EL (cell line): Measurements from ENCODE around the gene HP1BP3.
A peak's percentile ranks its signal among the peaks of the same experiment; 100 is the strongest.
"Not testable (repeated sequence)": the region's sequence is repeated elsewhere in the genome, so short reads cannot be mapped to it uniquely, and the experiment has no call there.

Experiments used
- DNase-seq: peaks from one replicate; pipeline ENCODE4 v3.0.0-alpha.2; 2016

HP1BP3 gene, protein sequence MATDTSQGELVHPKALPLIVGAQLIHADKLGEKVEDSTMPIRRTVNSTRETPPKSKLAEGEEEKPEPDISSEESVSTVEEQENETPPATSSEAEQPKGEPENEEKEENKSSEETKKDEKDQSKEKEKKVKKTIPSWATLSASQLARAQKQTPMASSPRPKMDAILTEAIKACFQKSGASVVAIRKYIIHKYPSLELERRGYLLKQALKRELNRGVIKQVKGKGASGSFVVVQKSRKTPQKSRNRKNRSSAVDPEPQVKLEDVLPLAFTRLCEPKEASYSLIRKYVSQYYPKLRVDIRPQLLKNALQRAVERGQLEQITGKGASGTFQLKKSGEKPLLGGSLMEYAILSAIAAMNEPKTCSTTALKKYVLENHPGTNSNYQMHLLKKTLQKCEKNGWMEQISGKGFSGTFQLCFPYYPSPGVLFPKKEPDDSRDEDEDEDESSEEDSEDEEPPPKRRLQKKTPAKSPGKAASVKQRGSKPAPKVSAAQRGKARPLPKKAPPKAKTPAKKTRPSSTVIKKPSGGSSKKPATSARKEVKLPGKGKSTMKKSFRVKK

DNA sequence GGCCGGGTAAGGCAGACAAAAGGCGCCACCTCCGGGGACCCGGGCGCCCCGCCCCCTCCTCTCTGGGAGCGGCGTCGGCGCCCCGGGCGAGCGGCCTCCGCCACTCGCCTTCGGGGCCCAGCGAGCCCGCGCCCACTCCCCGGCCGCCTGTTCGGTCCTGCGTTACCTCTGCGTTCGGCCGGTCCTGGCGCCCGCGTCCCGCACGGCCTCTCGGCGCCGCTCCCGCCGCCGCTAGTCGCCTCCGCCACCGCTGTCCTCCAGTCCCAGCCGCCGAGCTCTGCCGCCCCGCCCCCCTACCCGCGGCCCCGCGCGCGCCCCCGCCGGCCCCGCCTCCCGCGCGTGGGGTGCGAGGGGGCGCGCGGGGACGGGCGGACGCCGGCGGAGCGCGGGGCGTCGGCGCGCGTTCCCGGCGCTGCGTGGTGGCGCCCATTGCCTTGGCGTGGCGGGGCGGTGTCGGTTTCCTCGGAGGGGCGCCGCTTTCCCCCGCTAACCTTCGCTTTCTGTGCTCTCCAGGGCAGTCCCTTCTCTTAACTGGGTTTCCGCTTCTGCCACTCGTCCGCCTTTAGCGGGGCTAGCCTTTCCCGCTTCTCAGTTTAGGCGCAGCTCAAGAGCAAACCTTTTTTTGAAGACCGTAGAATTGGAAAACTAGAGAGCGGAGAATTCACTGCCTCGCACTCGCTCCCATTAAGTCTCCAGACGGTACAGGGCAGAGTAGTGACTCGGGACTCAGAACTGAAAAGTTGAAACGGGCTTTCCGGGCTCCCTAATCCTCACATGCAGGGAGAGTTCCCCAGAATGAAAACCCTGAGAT lies at the start of gene HP1BP3:
TSS of gene HP1BP3 (minus strand) at position 279 of the 811 bp plus-strand sequence. CDS start 6,867 bp downstream, outside the sequence.
- DNase-seq: peak; percentile 78

DNA sequence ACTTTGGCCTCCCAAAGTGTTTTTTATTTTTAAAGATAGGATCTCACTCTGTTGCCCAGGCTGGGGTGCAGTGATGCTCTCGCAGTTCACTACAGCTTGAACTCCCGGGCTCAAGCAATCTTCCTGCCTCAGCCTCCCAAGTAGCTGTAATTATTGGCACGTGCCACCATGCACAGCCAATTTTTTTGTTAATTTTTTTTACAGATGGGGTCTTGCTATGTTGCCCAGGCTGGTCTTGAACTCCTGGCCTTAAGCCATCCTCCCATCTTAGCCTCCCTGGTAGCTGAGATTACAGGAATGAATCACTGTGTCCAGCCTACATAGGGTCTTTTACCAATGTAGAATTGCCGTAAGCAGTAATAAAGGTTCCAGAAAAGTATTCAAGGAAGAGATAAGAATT lies 49.1 kb upstream of the HP1BP3 start:
- DNase-seq: no peak

DNA sequence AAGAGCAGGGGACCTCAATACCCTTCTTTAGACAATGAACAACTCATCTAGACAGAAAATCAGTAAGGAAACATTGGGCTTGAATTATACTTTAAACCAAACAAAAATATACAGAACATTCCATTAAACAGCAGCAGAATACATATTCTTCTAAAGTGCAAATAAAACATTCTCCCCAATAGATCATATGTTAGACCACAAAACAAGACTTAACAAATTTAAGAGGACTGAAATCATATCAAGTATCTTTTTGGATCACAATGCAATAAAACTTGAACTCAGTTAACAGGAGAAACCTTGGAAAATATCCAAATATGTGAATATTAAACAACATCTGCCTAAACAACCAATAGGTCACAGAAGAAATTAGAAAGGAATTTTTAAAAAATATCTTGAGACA lies 47.7 kb upstream of the HP1BP3 start:
- DNase-seq: no peak

DNA sequence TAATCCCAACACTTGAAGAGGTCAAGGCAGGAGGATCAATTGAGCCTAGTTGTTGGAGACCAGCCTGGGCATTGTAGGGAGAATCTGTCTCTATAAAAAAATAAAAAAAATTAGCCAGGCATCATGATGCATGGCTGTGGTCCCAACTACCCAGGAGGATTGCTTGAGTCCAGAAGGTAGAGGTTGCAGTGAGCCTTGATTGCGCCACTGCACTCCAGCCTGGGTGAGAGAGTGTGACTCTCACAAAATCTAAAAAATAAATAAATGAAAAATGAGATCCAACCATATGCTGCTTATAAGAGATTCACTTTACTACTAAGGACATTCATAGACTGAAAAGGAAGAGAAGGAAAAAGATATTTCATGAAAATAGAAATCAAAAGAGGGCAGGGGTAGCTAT lies 47.1 kb upstream of the HP1BP3 start:
- DNase-seq: no peak

DNA sequence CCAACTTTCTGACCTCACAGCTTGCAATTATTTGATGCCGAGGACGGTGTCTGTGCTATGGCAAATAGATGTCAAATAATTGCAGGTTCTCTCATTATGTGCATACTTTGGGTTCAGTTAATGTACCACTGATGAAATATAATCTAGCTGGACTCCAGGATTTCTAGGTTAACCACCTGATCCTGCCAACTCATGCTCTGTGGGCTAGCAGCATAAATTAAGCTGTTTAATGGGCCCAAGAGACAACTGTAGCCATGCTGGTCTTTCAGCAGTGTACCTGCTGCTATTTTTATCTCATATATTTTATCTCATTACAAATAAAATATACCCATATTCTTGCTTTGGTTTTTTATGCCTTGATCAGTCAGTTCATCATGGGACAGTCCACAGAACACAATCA lies 43.3 kb upstream of the HP1BP3 start:
- DNase-seq: no peak

DNA sequence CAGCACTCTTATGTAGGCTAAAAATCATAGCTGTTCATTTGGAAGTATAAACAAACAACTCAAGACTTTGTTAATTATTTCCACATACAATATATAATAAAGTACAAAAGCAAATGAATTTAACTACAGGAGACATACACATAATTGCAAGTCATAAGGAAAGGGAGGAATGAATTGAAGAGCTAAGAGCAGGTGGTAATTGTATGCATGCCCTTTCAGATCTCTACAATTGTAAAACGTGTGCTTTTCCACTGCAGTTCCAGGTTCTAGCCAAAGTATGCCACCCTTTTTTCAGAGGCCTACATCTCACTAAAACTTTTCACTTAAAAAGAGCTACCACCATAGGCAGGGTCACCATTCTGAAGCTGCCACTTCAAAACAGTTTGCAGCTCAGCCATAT lies 42.8 kb upstream of the HP1BP3 start:
- no peak for DNase-seq

DNA sequence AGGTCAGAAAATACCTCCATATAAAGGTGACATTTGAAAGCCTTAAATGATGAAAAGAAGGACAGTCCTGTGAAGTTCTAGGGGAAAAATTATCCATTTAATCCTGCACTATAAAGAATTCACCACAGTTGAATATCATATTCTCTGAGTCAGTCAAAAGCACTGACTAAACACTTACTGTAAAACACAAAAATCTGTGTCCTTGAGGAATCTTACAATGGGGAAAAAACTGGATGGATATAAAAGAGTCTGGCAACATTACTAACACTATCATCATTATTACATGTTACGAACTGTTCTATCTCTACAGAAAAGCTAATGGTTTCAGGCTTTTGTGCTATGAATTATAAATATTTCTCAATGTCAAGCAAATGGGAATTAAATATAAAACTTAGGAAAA lies 42.4 kb upstream of the HP1BP3 start:
- DNase-seq: no peak

DNA sequence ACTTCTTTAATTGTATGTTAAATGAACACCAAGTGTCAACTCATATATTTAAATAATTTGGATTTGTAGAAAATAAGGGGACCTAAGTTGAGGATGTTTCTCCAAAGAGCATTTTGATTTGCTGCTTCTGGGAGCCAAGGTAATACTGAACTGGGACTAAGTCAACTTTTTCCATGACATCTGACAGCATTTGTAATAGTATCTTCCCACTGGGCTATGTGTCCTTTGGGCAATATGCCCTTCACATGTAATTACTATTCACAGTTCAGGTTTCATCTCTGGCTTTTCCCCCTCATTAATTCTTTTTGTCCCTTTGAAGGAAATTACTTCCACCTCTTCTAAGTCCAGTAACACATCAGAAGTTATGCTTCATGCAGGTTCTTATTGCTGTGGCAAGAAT lies 36.7 kb upstream of the HP1BP3 start:
- no peak for DNase-seq

DNA sequence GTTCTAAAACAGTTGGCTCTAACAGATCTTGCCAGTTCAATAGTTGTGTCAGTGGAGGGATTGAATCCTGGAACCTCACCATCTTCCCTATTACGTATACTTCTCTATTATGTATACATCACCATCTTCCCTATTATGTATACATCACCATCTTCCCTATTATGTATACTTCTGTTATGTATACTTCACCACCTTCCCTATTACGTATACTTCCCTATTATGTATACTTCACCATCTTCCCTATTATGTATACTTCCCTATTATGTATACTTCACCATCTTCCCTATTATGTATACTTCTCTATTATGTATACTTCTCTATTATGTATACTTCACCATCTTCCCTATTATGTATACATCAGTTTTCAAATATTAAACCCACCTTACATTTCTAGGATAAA lies 34.4 kb upstream of the HP1BP3 start:
- no peak for DNase-seq

DNA sequence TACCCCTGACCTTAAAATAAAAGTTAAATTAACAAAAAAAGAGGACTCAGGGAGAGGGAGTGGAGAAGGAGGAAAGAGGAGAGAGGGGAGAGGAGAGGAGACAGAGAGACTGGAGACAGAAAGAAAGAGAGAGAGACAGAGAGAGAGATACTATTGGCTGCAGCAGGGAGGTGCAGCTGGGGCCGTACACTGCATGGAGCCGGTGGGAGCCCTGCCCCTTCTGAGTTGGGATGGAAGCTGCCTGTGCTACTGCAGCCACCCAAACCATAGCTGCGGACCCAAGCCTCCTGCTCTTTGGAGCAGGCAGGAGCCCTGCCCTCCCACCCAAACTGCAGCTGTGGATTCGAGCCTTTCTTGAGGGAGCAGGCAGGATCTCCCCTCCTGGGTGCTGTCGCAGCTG lies 32.7 kb upstream of the HP1BP3 start:
- no peak for DNase-seq

DNA sequence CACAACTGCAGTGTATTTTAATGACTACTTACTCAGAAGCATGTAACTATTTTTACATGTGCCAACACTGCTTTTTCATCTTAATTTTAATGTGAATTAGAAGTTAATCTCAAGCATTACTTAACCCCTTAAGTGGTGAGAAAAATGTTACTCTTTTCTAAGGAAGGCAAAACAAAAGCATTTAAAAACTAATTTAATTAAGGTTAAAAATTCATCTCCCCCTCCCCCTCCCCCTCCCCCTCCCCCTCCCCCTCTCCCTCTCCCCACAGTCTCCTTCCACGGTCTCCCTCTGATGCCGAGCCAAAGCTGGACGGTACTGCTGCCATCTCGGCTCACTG lies 27.4 kb upstream of the HP1BP3 start:
- no peak for DNase-seq

DNA sequence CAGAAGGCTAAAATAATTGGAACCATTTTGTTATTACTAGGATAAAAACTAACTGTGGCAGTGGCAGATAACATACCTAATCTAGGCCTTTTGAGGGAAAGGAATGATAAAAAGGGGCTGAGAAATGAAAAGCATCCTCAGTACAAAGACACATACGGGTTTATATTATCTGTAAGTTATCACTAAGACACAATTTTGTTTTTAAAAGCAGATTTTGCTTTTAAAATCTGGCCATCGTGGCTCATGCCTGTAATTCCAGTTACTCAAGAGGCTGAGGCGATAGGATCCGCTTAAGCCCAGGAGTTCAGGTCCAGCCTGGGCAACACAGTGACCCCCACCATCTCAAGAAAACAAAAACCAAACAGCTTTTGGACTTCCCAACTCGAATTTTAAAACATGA lies 24.8 kb upstream of the HP1BP3 start:
- DNase-seq: no peak

DNA sequence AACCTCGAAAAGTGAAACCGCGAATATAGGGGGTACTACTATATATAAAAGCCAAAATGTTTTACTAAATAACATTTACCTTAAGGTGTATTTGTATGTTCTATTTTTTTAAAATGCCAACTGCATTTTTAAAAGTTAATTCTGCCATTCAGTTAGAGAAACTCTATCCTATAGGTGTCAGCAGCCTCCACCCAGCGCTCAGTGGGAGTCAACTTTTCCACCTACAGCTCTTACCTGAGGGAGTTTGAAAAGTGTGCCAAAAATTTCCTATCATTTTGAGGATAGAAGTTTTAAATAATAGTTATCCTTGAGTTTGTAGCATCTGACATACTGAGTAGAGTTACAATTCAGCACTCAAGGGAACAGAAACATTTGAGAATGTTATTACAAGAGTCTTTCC lies 6.1 kb upstream of the HP1BP3 start:
- DNase-seq: no peak

DNA sequence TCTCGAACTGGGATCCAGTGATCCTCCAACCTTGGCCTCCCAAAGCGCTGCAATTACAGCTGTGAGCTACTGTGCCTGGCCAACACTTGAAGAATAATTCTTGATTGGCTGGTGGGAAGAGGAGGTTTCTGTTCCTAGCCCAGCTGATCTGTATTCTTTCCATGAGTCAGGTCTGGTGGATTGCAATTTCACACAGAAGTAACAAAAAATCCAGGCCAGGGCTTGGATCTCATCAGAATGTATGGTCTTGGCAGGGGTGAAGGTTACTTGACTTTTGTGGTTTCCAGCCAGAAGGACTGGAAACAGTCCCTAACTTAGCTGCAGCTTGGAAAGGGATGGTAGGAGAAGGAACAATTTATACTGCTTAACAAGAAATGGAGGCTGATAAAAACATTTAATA lies 5.1 kb upstream of the HP1BP3 start:
- peak; percentile 74 for DNase-seq

DNA sequence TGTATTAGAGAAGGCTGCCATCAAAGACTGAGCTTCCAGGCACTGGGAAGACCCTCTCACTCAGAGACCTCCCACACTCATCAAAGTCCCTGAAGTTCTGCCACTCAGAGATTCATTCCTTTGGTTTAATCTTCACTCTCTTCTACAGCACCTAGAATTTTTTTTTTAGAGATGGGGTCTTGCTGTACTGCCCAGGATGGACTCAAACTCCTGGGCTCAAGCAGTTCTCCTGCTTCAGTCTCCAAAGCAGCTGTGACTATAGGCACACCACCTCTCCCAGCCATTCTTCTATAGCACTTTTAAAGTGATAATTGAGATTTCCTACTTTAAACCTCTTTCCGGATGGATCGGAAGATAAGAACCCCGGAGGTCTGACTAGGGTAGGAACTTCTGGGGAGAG lies 3.7 kb upstream of the HP1BP3 start:
- no peak for DNase-seq

DNA sequence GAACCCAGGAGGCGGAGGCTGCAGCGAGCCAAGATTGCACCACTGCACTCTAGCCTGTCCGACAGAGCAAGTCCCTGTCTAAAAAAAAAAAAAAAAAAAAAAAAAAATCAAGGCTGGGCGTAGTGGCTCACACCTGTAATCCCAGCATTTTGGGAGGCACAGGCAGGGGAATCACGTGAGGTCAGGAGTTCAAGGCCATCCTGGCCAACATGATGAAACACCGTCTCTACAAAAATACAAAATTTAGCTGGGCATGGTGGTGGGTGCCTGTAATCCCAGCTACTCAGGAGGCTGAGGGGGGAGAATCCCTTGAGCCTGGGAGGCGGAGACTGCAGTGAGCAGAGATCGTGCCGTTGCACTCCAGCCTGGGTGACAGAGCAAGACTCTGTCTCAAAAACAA lies 2.5 kb upstream of the HP1BP3 start:
- DNase-seq: not testable (repeated sequence)

DNA sequence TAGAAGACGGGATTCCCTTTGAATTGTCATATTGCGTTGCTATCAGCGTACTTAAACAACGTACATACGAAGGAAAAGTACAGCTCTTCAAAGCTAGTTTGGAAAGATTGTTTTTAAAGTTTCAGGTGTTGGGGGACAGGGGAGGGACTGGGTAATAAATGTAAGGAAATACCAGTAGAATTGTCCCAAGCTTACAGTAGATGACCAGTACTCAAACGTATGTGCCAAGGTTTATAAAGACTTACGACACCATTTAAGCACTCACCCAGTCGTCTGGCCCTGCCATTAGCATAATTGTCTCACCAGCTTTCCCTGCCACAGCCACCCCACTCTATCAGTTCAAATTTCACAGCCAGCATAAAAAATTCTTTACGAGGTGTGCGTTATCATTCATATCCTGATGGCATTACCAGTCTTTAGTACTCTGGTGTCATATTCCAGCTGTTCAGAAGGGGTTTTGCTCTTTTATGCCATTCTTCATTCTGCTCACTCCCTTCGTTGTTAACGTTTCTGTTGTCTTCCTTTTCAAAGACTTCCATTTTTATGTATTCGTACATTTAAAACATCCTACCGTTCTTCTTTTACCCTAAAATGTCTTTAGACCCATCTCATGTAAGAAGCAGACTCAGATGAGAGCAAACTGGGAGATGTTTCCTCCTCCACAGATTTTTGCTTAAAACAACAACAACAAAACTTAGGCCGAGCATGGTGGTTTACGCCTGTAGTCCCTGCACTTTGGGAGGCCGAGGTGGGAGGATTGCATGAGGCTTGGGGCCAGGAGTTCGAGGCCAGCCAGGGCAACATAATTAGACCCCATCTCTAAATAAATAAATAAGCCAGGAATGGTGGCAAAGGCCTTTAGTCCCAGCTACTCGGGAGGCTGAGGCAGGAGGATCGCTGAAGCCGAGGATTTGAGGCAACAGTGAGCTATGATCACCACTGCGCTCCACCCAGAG lies 1.0 kb upstream of the HP1BP3 start:
- DNase-seq: peak; percentile 64

DNA sequence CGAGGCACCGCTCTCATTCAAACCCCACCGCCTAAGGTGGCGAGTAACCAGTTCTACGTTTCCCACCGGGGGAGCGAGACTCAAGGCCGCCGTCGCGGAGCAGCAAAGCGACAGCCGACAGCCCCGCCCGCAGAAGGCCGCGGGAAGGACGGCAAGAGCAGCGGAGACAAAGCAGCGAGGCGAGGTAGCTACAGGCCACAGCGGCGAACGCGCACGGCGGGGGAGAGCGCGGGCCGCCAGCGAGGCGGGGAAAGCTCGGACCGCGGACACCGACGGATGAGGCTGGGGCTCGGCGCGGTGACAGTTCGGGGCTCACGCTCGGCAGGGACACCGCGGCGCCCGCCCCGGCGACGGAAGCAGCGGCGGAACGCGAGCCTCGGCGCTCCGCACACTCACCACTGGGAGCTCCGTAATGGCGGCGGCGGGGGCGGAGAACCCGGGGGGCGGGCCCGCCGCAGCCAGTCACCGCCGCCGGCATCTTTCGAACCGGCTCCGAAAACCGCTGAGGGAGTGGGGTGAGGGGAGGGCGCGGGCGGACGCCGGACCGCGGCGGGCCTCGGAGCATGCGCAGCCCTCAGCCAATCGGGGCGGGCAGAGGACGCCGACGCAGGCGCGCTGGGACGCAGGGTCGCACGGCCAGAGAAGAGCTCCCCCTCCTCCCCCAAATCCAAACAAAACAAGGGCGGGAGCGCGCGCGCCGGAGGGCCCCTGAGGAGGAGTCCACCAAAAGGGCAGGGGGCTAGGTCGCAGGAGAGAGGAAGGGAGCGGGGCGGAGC lies 666 bp downstream of the HP1BP3 start:
- DNase-seq: peak; percentile 96

DNA sequence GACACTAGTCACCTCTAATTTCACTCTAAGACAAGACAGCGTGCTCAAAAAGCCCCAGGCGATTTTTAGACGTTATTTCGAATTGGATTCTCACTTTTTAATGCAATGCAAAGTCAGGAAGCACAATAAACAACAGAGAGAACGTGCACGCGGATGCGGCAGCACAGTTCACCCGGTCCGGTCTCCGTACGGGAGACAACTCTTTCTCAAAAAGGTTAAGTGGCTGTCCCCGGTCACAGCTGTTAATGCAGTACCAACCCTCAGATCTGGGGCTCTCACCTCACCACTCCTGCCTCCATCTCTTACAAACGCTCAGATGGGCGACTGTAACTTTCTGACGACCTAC lies 1.2 kb downstream of the HP1BP3 start:
- no peak for DNase-seq

DNA sequence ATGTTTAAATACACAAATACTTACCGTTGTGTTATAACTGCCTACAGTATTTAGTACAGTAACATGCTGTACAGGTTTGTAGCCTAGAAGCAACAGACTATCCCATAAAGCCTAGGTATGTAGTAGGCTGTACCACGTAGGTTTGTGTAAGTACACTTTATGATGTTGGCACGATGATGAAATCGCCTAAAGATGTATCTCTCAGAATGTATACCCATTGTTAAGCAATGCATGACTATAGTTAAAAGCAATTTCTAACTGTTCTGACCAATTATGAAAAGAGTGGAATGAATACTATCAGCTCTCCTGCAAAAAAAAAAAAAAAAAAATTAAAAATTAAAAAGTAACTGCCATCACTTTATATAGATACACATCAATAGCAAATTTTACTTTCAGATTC lies 11.4 kb downstream of the HP1BP3 start:
- DNase-seq: no peak

DNA sequence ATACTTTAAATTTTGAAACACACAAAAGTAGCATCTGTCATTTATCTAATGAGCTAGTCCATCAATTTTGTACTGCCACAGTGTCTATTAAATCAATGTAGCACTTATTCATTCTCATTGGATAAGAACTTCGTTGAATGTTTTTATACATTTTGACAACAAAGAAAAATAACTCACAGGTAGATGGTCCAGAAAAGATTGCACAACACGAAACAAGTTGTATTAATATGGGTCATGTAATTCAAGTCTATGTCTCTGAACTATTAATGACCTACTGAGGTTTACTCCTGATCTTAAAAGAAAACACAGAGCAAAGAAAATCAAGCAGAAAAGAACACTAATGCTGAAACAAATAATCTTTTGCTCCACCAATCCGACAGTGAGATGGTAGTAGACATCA lies 15.3 kb downstream of the HP1BP3 start:
- DNase-seq: no peak
